ENCODE results near the gene TCF21. TPM values are rescaled to one million over a fixed set of nuclear protein-coding genes. Genes with fewer than 3 reads are reported as not detected.
"Not testable (repeated sequence)": the region's sequence is repeated elsewhere in the genome, so short reads cannot be mapped to it uniquely, and the experiment has no call there.

Gene TCF21
- total RNA-seq, 1 donor from 2014 or later: not detected

GRCh38 chr6:133921249-133921859 lies 32.4 kb downstream of the TCF21 start:
- DNase-seq (ENCODE audit: low read depth in 2 of 2): peak; percentile 59 to 76

- peak; percentile 80 to 85 for DNase-seq (ENCODE audit: low read depth in 2 of 2)
These were observed 35.2 kb downstream of the TCF21 start for GRCh38 chr6:133923938-133924593.

- DNase-seq (ENCODE audit: low read depth in 2 of 2): not testable (repeated sequence)
These were observed 42.3 kb downstream of the TCF21 start for GRCh38 chr6:133931221-133931620.

GRCh38 chr6:133936352-133936751 lies 47.4 kb downstream of the TCF21 start:
- not testable (repeated sequence) for DNase-seq (ENCODE audit: low read depth in 2 of 2)

- DNase-seq (ENCODE audit: low read depth in 2 of 2): no peak
These were observed 49.0 kb downstream of the TCF21 start for GRCh38 chr6:133937909-133938308.

- DNase-seq (ENCODE audit: low read depth in 2 of 2): no peak
These were observed 49.6 kb downstream of the TCF21 start for GRCh38 chr6:133938533-133938932.

GRCh38 chr6:133939778-133940667 lies 51.1 kb downstream of the TCF21 start:
- peak; percentile 32 to 89 for DNase-seq (ENCODE audit: low read depth in 2 of 2)

Other genes with a start within 250 kb of the TCF21 start
- gene TBPL1, start 64.1 kb downstream of the TCF21 start, total RNA-seq: 21.4 and 21.6 TPM in 2 replicates
- gene SLC2A12, start 163.5 kb downstream of the TCF21 start, total RNA-seq: 20.0 and 48.7 TPM in 2 replicates